ENCODE data around the gene SIRPB2.

The SIRPB2 gene

GRCh38 chr20:1443085-1443484, 48.1 kb downstream of the SIRPB2 start:
- no peak for TF ChIP-seq CTCF (IDR thresholded peaks at IDR 0.05; ENCODE audit: insufficient read depth, low read length, poor library complexity, severe bottlenecking)
- peaks cover 25% of the 10 kb centered on the region for H3K36me3 ChIP-seq (ENCODE audit: control insufficient read depth, insufficient read depth, low read length)

GRCh38 chr20:1442304-1442703, 48.9 kb downstream of the SIRPB2 start:
- no peak overlapping the region for H3K4me3 ChIP-seq (replicated peaks; ENCODE audit: low read depth, low read length)
- no peaks in the 10 kb centered on the region for H3K27me3 ChIP-seq (replicated peaks; ENCODE audit: control insufficient read depth, insufficient read depth, low read length)
- no peak for TF ChIP-seq CTCF (IDR thresholded peaks at IDR 0.05; ENCODE audit: insufficient read depth, low read length, poor library complexity, severe bottlenecking)
- peaks cover 22% of the 10 kb centered on the region for H3K36me3 ChIP-seq (ENCODE audit: control insufficient read depth, insufficient read depth, low read length)
- no peak for DNase-seq (ENCODE audit: extremely low read depth, insufficient read length)

More at GRCh38 chr20:1443085-1443484, 48.1 kb downstream of the SIRPB2 start:
- DNase-seq (ENCODE audit: extremely low read depth, insufficient read length) = no peak
- Histone ChIP-seq H3K4me3 (replicated peaks; ENCODE audit: low read depth, low read length) (no peak overlapping the region), H3K27me3 (replicated peaks; ENCODE audit: control insufficient read depth, insufficient read depth, low read length) (no peaks in the 10 kb centered on the region)

- no peaks in the 10 kb centered on the region for H3K27me3 ChIP-seq (replicated peaks; ENCODE audit: control insufficient read depth, insufficient read depth, low read length)
- no peak overlapping the region for H3K4me3 ChIP-seq (replicated peaks; ENCODE audit: low read depth, low read length)
- no peak for DNase-seq (ENCODE audit: extremely low read depth, insufficient read length)
- no peak for TF ChIP-seq CTCF (IDR thresholded peaks at IDR 0.05; ENCODE audit: insufficient read depth, low read length, poor library complexity, severe bottlenecking)
- H3K36me3 ChIP-seq (ENCODE audit: control insufficient read depth, insufficient read depth, low read length) = peaks cover 22% of the 10 kb centered on the region
Observed at GRCh38 chr20:1441133-1441532, 50.1 kb downstream of the SIRPB2 start.

GRCh38 chr20:1440024-1440423, 51.2 kb downstream of the SIRPB2 start:
- H3K27me3 ChIP-seq (replicated peaks; ENCODE audit: control insufficient read depth, insufficient read depth, low read length) = no peaks in the 10 kb centered on the region
- no peak for DNase-seq (ENCODE audit: extremely low read depth, insufficient read length)
- peak; percentile 73 for TF ChIP-seq CTCF (IDR thresholded peaks at IDR 0.05; ENCODE audit: insufficient read depth, low read length, poor library complexity, severe bottlenecking)
- peaks cover 17% of the 10 kb centered on the region for H3K36me3 ChIP-seq (ENCODE audit: control insufficient read depth, insufficient read depth, low read length)
- H3K4me3 ChIP-seq (replicated peaks; ENCODE audit: low read depth, low read length) = no peak overlapping the region

- Histone ChIP-seq H3K4me3 (replicated peaks; ENCODE audit: low read depth, low read length) (no peak overlapping the region), H3K27me3 (replicated peaks; ENCODE audit: control insufficient read depth, insufficient read depth, low read length) (no peaks in the 10 kb centered on the region), H3K36me3 (ENCODE audit: control insufficient read depth, insufficient read depth, low read length) (peaks cover 3% of the 10 kb centered on the region)
- no peak for TF ChIP-seq CTCF (IDR thresholded peaks at IDR 0.05; ENCODE audit: insufficient read depth, low read length, poor library complexity, severe bottlenecking)
- DNase-seq (ENCODE audit: extremely low read depth, insufficient read length) = no peak
Observed at GRCh38 chr20:1438361-1438760, 52.9 kb downstream of the SIRPB2 start.

Data from GM06990 (cell line).